ENCODE results near the gene TGFBR3.

- TF ChIP-seq CTCF (IDR thresholded peaks at IDR 0.05; ENCODE audit: low read length) (no peak), EZH2 (IDR thresholded peaks at IDR 0.05; ENCODE audit: borderline replicate concordance, low read length) (no peak)
These were observed 202.4 kb downstream of the TGFBR3 start for GRCh38 chr1:91683598-91683951.
